Thyroid gland (tissue), 4 donors: ENCODE data around the gene ZNF611.
"Not testable (repeated sequence)": the region's sequence is repeated elsewhere in the genome, so short reads cannot be mapped to it uniquely, and the experiment has no call there.

ENCODE experiments used
- POLR2A ChIP-seq, 2 donors: fragments of 450-650 bp; IDR thresholded peaks; one replicate each; pipeline ENCODE4 v1.6.1; 2017; ENCODE audit warnings: antibody characterized with exemption in 2 of 2, mild to moderate bottlenecking in 2 of 2, moderate library complexity in 1 of 2
- TF ChIP-seq, protein P1 (sequence below), 6 experiments: fragments of 200-600 bp in 3 of 6; fragments of 450-650 bp in 3 of 6; sonication (generic) in 3 of 6; IDR thresholded peaks; one replicate each; pipeline ENCODE4 v1.5.1; 2016 to 2019; ENCODE audit warnings: antibody characterized with exemption in 6 of 6, mild to moderate bottlenecking in 2 of 6, inconsistent platforms in 1 of 6, moderate library complexity in 1 of 6

DNA sequence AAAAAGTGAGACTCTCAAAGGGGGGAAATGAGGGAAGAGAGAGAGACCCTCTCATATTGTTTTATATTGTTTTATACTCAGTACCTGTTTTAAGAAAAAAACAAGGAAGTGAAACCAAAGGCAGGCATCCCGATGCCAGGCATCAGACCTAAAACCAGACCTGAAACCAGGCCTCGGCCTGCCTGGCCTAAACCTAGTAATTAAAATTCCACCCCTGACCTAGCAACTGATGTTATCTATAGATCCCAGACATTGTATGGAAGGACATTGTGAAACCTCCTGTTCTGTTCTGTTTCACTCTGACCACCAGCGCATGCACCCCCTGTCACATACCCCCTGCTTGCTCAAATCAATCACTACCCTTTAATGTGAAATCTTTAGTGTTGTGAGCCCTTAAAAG is 40.6 kb downstream of the ZNF611 start:
- TF ChIP-seq, protein P1, sequence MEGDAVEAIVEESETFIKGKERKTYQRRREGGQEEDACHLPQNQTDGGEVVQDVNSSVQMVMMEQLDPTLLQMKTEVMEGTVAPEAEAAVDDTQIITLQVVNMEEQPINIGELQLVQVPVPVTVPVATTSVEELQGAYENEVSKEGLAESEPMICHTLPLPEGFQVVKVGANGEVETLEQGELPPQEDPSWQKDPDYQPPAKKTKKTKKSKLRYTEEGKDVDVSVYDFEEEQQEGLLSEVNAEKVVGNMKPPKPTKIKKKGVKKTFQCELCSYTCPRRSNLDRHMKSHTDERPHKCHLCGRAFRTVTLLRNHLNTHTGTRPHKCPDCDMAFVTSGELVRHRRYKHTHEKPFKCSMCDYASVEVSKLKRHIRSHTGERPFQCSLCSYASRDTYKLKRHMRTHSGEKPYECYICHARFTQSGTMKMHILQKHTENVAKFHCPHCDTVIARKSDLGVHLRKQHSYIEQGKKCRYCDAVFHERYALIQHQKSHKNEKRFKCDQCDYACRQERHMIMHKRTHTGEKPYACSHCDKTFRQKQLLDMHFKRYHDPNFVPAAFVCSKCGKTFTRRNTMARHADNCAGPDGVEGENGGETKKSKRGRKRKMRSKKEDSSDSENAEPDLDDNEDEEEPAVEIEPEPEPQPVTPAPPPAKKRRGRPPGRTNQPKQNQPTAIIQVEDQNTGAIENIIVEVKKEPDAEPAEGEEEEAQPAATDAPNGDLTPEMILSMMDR (IDR thresholded peaks at IDR 0.05) = not testable (repeated sequence)
- not testable (repeated sequence) for TF ChIP-seq POLR2A (IDR thresholded peaks at IDR 0.05)
